NCI-H2196 (cell line): Measurements from ENCODE around the gene DRGX.

Experiments used
- DNase-seq: peaks from one replicate; lab custom pipeline; 2025; ENCODE audit not compliant: unreplicated experiment; lab: John Stamatoyannopoulos, UW

DRGX gene

DNA sequence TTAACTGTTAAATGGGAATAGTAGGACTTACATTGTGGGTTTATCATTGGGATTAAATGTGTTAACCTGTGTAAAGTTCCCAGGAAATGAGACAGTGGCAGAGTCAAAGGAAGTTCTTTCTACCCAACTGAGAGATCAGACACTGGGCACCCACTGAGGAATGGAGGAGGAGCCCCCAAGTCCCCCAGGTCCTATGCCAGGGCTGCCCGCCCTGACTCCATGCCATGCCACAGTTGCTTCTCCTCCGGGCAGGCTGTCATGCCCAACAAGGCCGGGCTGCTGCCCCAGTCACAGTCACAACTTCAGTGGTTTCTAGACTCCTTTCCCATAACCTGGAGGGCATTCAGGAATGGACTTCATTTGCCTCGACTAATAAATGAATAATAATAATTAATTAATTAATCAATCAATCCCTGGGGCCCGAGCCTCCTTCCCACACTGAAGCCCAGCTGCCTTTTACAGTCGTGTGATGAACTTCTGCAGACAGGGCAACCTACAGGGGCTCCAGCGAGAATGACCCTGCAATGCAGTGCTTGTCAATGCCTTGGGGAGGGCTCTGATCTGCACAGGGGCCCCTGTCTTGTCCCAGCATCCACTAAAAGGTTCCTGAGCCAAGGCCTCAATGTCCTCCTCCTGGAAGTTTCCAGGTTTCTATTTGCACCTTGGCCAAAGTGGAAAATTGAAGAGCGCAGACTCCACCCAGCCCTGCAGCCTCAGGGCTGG lies 32.4 kb downstream of the DRGX start:
- DNase-seq: no peak

- no peak for DNase-seq
Measured at GRCh38 chr10:49362596-49363260, 33.2 kb downstream of the DRGX start.

- no peak for DNase-seq
Measured at GRCh38 chr10:49361735-49362568, 33.9 kb downstream of the DRGX start.

DNA sequence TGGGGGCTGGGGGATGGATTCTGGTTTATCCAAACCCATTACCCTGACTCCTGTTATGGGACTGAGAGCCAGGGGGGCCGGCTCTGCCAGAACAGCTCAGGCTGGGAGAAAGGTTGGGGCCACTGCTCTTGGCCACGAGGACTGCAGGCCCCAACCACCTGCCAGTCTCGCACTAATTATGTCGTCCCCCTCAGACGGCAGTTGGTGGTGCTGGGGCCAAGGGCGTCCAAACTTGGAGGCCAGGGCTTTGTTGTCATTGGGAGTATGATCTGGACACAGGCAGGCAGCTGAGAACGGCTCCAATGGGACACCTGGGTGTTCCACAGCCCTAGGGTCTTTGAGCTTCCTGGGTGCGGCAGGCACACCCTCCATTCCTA lies 34.7 kb downstream of the DRGX start:
- DNase-seq: no peak

- DNase-seq: no peak
Measured at GRCh38 chr10:49360271-49361177, 35.4 kb downstream of the DRGX start.

- no peak for DNase-seq
Measured at GRCh38 chr10:49359349-49360270, 36.3 kb downstream of the DRGX start.

GRCh38 chr10:49357910-49358309 lies 38.0 kb downstream of the DRGX start:
- no peak for DNase-seq

DNA sequence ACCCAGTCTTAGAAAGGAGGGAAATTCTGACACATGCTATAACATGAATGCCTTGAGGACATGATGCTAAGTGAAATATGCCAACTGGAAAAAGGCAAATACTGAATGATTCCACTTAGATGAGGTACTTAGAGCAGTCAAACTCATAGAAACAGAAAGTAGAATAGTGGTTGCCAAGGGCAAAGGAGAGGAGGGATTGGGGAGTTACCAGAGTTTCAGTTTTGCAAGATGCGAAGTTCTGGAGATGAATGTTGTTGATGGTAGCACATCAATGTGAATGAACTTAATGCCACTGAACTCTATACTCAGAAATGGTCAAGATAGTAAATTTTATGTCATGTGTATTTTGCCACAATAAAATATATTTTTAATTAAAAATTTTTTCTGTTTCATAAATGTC lies 38.9 kb downstream of the DRGX start:
- DNase-seq: no peak

GRCh38 chr10:49356181-49356580 lies 39.7 kb downstream of the DRGX start:
- no peak for DNase-seq

DNA sequence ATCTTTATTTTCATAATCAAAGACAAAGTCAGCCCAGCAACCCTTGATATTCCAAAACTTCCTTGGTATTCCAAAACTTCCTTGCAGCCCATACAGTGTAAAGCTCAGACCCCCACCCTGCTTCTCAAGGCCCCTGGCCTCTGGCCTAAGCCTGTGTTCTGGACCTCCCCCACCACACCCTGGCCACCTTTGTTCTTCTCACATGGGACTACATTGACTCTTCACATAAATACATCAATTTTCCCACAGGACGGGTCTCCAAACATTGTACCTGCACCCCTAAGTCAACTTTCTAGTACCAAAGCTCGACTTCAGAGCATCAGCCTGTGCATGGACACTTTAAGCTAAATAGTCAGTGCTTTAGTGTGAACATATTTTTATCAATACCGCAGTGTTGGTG lies 40.7 kb downstream of the DRGX start:
- DNase-seq: no peak

DNA sequence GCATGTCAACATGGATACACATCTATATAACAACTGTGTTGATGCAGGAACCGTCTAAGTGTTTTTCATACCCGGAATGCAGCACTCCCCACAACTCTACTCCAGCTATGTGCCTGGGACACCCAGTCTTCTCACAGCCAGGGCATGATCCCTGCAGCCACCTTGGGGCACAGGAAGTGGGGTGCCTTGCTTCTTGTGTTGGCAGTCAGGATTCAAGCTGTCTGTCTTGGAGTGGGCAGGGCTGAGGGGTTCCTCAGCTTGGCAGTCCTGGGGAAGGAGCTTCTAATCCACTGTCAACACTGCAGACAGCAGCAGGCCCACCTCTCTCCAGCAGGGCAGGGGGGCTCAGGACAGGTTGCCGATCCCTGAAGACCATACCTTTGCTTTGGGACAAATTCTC lies 41.3 kb downstream of the DRGX start:
- DNase-seq: no peak

DNA sequence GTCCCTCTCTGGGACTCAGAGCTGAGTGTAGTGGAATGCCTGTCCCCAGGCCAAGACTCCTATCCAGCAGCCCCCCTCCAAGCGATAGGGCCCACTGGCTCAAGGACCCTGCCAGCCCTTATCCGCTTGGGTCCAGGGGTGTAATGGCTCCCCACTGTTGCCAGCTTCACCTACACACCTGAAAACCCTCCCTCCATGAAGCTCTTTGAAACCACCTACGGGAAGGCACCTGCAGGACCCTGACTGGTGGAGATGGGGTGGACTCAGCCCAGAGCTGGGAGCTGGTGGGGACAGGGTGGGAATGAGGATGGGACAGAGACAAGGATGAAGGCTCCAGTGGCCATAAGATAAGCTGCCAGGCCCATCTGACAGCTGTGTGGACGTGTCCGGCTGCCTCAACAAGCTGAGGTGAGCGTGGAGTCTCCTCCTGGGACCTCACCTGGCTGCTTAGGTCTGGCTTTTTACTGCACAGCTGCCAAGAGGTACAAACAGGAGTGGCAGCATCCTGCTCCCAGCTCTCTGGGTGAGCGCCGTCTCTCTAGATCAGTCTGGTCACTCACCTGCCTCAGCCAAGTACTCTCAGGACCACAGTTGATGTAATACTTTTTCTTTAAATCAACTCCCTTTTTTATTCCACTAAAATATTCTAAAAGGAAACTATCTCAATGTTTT lies 41.9 kb downstream of the DRGX start:
- DNase-seq: no peak

- no peak for DNase-seq
Measured at GRCh38 chr10:49353026-49353894, 42.6 kb downstream of the DRGX start.

DNA sequence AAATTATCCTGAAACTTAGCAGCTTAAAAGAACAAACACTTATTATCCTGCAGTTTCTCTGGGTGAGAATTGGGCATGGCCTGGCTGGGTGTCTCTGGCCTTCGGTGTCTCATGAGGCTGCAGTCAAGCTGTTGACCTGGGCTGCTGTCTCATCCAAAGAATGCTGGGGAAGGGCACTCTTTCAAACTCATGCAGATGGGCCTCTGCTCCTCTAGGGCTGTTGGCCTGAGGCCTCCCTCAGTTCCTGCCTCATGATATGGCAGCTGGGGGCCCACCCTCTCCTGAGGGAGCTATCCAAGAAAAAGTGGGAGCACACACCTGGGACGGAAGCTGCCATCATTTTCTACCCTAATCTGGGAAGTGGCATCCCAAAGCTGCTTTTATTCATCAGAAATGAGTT lies 43.6 kb downstream of the DRGX start:
- no peak for DNase-seq

DNA sequence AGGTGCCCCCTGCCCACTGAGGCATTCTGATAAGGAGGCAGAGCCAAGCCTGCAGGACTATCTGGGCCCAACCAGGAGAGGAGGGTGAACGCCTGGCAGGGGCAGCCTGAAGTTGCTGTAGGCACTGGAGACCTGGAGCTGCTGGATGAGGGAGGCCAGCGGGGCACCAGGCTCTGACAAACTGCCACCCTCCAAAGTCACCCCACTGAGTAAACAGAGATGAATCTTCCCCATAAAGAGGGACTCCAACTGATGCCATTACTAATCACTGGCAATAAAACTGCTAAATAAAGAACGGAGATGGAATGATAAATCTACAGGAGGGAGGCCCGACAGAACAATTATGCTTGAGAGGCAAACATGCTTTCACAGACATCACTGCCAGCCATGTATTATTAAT lies 44.2 kb downstream of the DRGX start:
- DNase-seq: no peak

GRCh38 chr10:49350846-49351532 lies 44.9 kb downstream of the DRGX start:
- DNase-seq: no peak

DNA sequence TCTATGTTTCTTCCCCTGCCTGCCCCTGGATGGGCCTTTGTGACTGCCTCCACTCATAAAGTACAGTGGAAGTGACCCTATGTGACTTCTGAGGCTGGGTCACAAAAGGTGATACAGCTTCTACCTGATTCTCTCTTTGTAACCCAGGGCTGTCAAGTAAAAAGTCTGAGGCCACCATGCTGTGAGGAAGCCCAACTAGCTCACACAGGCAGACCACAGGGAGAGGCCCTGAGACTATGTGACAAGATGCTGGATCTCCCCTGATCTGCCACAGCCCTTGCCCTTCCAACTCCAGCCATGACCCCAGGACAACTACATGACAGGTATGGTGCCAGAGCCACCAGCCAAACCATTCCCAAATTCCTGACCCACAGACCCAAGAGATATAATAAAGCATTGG lies 45.8 kb downstream of the DRGX start:
- no peak for DNase-seq

GRCh38 chr10:49349390-49349789 lies 46.5 kb downstream of the DRGX start:
- DNase-seq: no peak
